Measurements from ENCODE around the gene RAPSN.

Gene RAPSN

DNA sequence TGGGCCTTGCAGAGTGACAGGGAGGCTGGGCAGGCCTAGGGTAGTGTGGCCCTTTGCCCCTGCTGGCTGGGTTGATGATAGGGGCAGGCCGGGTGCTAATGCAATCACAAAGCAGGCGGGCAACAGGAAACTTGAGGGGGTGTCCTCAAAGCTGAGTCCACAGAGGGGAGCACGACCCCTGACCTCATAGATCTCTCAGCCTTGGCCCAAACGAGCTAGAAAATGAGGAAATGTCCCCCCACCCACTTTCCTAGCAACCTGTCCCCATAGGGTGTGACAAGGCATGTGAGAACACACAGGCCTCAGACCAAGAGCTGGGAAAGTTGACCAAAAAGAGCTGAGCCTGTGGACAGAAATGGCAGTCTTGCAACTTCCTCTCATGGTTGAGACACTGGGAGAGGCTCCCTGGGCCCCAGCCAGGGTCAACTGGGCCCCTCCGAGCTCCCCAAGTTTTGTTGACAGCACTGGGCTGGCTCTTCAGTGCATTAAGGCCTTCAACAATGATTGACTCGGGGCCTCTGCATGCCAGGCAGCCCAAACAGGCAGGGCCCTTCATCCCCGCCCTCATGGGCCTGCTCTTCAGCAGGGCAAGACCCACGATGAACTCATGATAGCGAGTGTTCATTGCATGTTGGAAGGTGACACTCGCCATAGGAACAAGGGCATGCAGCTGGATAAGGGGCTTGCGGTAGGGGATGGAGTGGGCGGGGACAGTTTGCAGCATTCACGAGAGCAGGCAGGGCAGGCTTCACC, 60.8 kb downstream of the RAPSN start:
- peak; percentile 84 for DNase-seq
